Body of pancreas (tissue), 4 donors: ENCODE data around the gene NPR3.

Source experiments
- CTCF ChIP-seq, 7 experiments: fragments of 450-650 bp in 4 of 7; fragments of 200-600 bp in 3 of 7; sonication (generic) in 3 of 7; IDR thresholded peaks; one replicate each; pipeline ENCODE4 v1.5.1; 2016 to 2019; ENCODE audit warnings: antibody characterized with exemption in 7 of 7
- POLR2A ChIP-seq, 3 donors: fragments of 450-650 bp; IDR thresholded peaks; one replicate each; pipeline ENCODE4 v1.6.1; 2016; ENCODE audit warnings: antibody characterized with exemption in 3 of 3, mild to moderate bottlenecking in 2 of 3

GRCh38 chr5:32722957-32723356 is 11.8 kb downstream of the NPR3 start:
- TF ChIP-seq CTCF (IDR thresholded peaks at IDR 0.05) (no peak), POLR2A (IDR thresholded peaks at IDR 0.05) (no peak)
